Stimulated activated CD8-positive, alpha-beta memory T cell treated with anti-CD3 and anti-CD28 coated beads, Interleukin-15, amount 100 ng/mL, for 48 hours (primary cell): ENCODE results near the gene ENTPD7.

Source experiments
- DNase-seq, 2 donors: peaks; one replicate each; pipeline ENCODE4 v3.0.0-alpha.2; 2020; ENCODE audit warnings: low read depth in 2 of 2

ENTPD7 gene

DNA sequence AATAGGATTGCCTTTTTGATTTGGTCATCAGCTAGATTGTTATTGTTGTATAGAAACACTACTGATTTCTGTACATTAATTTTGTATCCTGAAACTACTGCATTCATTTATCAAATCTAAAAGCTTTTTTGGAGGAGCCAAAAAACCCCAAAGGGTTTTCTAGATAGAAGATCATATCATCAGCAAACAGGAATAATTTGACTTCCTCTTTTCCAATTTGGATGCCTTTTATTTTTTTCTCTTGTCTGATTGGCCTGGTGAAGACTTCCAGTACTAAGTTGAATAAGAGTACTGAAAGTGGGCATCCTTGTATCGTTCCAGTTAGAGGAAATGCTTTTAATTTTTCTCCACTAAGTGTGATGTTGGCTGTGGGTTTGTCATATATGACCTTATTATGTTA is 10.6 kb upstream of the ENTPD7 start:
- no peak for DNase-seq

- no peak for DNase-seq
These were observed 6.4 kb upstream of the ENTPD7 start for GRCh38 chr10:99652800-99653390.

GRCh38 chr10:99654390-99655175 is 4.7 kb upstream of the ENTPD7 start:
- no peak for DNase-seq

GRCh38 chr10:99656199-99657064 is 2.9 kb upstream of the ENTPD7 start:
- no peak for DNase-seq

DNA sequence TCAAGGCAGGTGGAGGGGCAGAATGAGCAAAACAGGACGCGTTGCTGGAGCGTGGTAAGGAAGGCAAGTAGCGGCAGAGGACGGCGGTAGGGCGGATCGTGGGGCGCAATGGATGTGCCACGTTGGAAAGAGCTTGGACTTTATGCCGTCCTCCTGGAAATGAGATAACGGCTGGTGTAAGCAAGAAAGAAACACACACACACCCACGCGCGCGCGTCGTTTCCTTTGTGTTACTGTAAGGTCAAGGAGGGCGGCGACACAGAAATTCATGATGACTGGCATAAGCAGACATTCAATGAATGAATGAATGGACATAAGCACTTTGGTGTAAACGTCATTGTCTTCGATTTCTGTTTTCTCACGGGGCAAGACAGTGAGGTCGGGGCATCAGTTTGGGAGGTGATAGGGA is 683 bp upstream of the ENTPD7 start:
- DNase-seq, result peak; percentile 42 to 51

- no peak for DNase-seq
These were observed 608 bp downstream of the ENTPD7 start for GRCh38 chr10:99659868-99660366.

DNA sequence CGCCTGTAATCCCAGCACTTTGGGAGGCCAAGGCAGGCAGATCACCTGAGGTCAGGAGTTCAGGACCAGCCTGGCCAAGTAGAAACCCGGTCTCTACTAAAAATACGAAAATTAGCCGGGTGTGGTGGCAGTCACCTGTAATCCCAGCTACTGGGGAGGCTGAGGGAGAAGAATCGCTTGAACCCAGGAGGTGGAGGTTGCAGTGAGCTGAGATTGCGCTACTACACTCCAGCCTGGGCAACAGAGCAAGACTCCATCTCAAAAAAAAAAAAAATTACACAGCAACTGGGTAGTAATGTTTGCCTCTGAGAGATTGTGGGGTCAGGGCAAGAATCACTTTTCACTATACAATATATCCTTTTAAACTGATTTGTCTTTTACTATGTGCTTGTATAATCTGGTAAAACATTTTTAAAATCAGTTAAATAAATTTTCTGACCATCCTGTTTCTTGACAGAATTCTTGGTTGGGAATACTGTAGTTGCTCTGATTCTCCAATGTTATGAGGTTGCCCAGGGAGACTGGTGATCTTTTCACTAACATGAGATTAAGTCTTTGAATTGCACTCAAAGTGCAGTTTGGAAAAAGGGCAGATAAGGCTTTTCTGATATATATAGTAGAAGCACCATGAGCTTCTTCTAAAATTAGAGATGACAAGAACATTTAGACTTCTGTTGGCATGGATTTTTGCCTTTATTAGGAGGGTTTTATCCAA is 1.5 kb downstream of the ENTPD7 start:
- no peak for DNase-seq

DNA sequence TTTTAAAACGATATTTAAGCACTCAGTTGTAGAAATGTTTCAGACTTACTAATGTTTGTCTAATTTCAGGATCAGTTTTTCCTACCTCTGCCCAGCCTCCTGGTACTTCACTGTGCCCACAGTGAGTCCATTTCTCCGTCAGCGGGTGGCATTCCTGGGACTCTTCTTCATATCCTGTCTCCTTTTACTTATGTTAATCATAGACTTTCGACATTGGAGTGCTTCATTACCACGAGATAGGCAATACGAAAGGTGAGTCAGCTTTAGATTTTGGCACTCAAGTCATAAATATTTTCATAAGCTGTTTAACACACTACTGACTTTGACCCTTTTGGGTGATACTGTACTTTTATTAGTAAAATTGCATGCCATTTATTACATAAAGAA is 2.1 kb downstream of the ENTPD7 start:
- no peak for DNase-seq

GRCh38 chr10:99665304-99665703 is 6.0 kb downstream of the ENTPD7 start:
- no peak for DNase-seq

DNA sequence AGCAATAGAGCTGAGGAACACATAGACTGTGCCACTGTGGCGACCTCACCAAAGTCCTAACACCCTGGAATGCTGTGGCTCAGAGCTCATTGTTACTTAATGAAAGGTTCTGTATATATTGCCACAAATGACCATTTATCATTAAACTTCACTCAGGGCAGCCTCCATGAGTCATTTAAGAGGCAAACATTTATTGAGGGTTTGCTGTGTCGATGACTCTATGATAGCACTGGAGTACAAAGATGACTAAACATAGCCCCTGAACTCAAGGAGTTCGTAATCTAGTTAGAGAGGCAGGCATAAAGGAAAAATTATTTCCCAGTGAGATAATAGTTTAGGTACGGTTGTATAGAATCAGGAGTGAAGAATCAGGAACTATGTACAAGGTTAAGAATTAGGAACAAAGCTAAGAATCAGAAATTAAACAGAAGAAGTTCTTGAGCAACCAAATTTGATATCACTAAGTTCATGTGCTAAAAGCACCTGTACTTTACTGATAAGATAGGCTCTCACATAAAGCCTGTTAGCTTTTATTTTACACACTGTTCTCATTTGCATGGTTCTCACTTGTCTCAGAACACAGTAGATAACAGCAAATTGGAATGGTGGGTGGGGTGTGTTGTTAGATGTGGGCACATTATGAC is 7.9 kb downstream of the ENTPD7 start:
- DNase-seq, result no peak

- DNase-seq, result no peak
These were observed 12.1 kb downstream of the ENTPD7 start for GRCh38 chr10:99671386-99671785.

- DNase-seq, result no peak
These were observed 13.6 kb downstream of the ENTPD7 start for GRCh38 chr10:99672884-99673283.

GRCh38 chr10:99673492-99673891 is 14.2 kb downstream of the ENTPD7 start:
- no peak for DNase-seq

DNA sequence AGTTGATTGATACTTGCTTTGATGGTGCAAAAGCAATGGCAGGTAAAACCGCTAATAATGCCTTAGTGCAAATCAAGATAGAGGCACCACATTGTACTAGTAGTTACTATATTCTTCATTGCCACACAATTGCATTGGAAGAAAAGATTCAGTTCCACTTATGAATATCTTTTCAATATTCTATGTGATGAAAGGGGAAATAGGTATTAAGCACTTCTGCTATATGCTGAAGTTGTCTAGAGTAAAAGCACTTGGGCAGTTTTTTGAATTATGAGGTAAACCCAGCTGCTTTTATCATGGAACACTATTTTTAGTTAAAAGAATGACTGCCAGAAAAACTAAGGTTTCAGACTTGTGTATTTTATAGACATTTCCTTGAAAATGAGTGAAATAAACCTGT is 15.5 kb downstream of the ENTPD7 start:
- DNase-seq, result no peak

DNA sequence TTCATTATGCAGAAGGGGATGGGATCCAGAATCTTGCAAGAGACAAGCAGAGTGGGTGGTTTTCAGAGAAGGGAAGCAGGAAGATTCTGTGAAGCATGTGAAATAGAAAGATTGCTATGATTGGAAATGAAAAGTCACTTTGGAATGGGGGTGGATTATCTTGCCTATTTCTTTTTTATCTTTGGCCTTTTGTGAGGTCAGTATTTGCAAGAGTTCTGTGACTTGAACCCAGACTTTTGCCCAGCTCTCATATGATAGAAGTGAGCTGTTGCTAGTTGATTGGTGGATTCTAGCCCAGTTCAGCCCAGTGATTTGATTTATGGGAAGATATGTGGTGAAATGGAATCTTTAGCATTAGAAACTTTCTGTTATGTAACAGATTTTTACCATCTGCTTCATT is 17.1 kb downstream of the ENTPD7 start:
- no peak for DNase-seq

DNA sequence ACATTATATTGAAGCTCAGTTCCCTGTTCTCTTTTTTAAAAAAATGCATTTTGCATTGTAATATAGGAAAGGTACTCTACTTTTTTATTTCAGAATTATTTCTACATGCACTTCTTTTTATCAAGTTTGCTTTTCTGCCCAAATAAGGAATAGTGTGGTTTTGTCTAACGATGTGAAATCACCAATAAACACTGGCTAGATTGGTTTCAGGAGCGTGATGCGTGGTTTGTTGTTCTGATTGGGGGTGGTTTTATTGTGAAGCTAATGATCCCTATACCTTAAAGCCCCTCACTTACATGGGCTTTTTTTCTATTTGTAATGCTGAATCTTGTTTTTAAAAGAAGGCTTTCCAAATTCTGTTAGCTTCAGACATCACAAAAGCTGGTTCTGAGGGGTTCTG is 17.6 kb downstream of the ENTPD7 start:
- no peak for DNase-seq

DNA sequence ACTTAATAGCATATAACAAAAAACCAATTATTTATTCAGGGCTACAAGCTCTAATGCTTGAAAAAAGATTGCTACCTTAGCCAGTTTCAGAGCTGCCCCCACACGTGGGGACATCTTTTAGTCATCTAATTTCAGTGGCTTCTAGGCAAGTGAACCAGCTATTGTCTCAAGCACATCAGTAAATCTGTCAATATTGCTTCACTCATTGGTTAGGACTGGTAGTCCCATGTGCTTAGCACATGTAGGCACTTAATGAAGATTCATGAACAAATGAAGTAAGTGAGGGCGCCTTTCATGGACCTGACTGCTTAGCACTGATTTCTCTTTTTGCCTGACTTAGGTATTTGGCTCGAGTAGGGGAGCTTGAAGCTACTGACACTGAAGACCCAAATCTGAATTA is 19.6 kb downstream of the ENTPD7 start:
- no peak for DNase-seq

- no peak for DNase-seq
These were observed 22.2 kb downstream of the ENTPD7 start for GRCh38 chr10:99681553-99681952.

DNA sequence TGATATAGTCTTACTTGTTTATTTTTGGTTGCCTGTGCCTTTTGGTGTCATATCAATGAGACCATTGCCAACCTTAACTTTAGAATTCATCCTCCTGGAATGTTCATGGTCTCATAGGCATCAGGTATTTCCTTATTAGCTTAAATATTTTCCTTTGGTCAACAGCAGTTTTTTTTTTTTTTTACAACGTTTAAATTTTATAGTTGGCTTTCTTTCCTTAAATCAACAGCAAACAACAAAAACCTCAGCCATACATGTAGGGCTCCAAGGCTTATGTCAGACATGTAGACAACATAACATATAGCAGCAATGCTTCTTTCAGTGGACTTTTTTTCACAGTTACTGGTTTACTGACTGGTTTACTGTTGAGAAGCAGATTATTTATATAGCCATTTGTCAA is 22.7 kb downstream of the ENTPD7 start:
- DNase-seq, result no peak

DNA sequence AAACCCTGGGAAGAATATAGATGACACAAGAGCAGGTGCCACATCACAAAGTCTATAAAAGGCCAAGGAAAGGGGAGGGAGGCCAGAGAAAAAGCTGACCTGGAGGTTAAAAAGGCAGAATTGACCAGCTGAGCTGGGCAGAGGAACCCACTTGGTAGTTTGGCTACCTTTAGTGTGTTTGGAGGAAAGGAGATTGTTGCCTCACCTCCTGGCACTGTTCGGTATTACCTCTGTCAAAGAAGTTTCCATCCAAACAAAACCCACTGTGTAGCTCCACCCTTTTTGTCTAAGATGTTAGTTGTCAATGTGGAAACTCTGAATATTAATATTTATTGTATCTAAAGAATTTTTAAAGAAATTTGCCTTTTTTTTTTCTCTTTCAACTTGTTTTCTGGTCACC is 23.4 kb downstream of the ENTPD7 start:
- no peak for DNase-seq

GRCh38 chr10:99685597-99685967 is 26.3 kb downstream of the ENTPD7 start:
- no peak for DNase-seq
